Stimulated activated CD4-positive, alpha-beta T cell treated with anti-CD3 and anti-CD28 coated beads, Interleukin-1b, Interleukin-23, amount 100 ng/mL, for 48 hours (primary cell): ENCODE measurements around the gene CRTAC1.

Source experiments
- DNase-seq: peaks from one replicate; pipeline ENCODE4 v3.0.0-alpha.2; 2020

CRTAC1 gene

GRCh38 chr10:97922022-97922758, 108.2 kb downstream of the CRTAC1 start:
- DNase-seq = no peak

GRCh38 chr10:97921581-97922021, 108.8 kb downstream of the CRTAC1 start:
- DNase-seq = no peak

GRCh38 chr10:97920865-97921264, 109.6 kb downstream of the CRTAC1 start:
- DNase-seq = no peak

GRCh38 chr10:97919012-97919411, 111.4 kb downstream of the CRTAC1 start:
- DNase-seq = no peak

- DNase-seq = no peak
These were observed 113.8 kb downstream of the CRTAC1 start for GRCh38 chr10:97916586-97916985.

GRCh38 chr10:97915346-97916131, 114.9 kb downstream of the CRTAC1 start:
- no peak for DNase-seq

- DNase-seq = peak; percentile 80
These were observed 115.6 kb downstream of the CRTAC1 start for GRCh38 chr10:97914837-97915211.

- DNase-seq = no peak
These were observed 116.1 kb downstream of the CRTAC1 start for GRCh38 chr10:97914171-97914836.

- DNase-seq = no peak
These were observed 116.8 kb downstream of the CRTAC1 start for GRCh38 chr10:97913614-97914013.

- no peak for DNase-seq
These were observed 117.2 kb downstream of the CRTAC1 start for GRCh38 chr10:97913193-97913592.

GRCh38 chr10:97911217-97911616, 119.2 kb downstream of the CRTAC1 start:
- DNase-seq = no peak

- no peak for DNase-seq
These were observed 119.8 kb downstream of the CRTAC1 start for GRCh38 chr10:97910661-97911060.

- DNase-seq = no peak
These were observed 122.6 kb downstream of the CRTAC1 start for GRCh38 chr10:97907830-97908229.

GRCh38 chr10:97907211-97907610, 123.2 kb downstream of the CRTAC1 start:
- no peak for DNase-seq

- DNase-seq = no peak
These were observed 125.1 kb downstream of the CRTAC1 start for GRCh38 chr10:97905276-97905675.

GRCh38 chr10:97904576-97904975, 125.8 kb downstream of the CRTAC1 start:
- no peak for DNase-seq

GRCh38 chr10:97904018-97904381, 126.4 kb downstream of the CRTAC1 start:
- DNase-seq = no peak

GRCh38 chr10:97903128-97904017, 127.0 kb downstream of the CRTAC1 start:
- DNase-seq = no peak

- DNase-seq = no peak
These were observed 129.0 kb downstream of the CRTAC1 start for GRCh38 chr10:97901381-97901780.

GRCh38 chr10:97898429-97898828, 132.0 kb downstream of the CRTAC1 start:
- DNase-seq = no peak

- no peak for DNase-seq
These were observed 133.6 kb downstream of the CRTAC1 start for GRCh38 chr10:97896756-97897358.

- no peak for DNase-seq
These were observed 134.5 kb downstream of the CRTAC1 start for GRCh38 chr10:97895915-97896314.
